Activated T-cell treated with anti-CD3 and anti-CD28 coated beads for 48 hours (primary cell): Measurements from ENCODE around the gene WDR93.
A peak's percentile ranks its signal among the peaks of the same experiment; 100 is the strongest.

Experiments used
- DNase-seq: peaks from one replicate; pipeline ENCODE4 v3.0.0-alpha.2; 2020; ENCODE audit warnings: low read depth

Gene WDR93

GRCh38 chr15:89749526-89749925 is 58.9 kb downstream of the WDR93 start:
- DNase-seq: no peak

DNA sequence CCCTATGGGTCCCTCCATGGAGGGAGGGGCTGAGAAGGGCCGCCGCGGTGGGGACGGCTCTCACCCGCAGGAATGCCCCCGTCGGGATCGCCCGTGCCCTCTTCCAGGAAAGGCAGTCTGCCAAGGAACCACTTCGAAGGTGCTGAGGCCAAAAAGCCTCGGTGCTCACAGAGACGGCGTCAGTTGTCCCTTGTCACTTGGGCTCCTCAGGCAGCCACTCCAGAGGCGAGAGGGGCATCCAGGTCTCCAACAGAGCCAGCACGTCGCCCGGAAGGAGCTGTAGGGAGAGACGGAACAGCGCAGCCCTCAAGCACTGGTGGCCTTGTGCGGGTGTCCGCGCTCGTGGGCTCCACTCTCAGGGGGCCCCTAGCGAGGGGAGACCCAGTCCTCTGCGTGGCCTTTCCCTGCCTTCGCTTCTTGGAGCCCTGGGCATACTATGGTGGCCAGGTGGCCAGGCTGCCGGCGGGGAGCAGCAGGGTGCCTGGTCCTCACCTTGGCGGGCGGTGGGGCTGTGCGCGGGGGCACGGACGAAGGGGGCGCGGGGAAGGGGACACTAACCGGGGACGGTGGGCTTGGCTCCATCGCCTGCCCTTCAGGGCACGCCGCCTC is 59.4 kb downstream of the WDR93 start:
- DNase-seq: peak; percentile 12

DNA sequence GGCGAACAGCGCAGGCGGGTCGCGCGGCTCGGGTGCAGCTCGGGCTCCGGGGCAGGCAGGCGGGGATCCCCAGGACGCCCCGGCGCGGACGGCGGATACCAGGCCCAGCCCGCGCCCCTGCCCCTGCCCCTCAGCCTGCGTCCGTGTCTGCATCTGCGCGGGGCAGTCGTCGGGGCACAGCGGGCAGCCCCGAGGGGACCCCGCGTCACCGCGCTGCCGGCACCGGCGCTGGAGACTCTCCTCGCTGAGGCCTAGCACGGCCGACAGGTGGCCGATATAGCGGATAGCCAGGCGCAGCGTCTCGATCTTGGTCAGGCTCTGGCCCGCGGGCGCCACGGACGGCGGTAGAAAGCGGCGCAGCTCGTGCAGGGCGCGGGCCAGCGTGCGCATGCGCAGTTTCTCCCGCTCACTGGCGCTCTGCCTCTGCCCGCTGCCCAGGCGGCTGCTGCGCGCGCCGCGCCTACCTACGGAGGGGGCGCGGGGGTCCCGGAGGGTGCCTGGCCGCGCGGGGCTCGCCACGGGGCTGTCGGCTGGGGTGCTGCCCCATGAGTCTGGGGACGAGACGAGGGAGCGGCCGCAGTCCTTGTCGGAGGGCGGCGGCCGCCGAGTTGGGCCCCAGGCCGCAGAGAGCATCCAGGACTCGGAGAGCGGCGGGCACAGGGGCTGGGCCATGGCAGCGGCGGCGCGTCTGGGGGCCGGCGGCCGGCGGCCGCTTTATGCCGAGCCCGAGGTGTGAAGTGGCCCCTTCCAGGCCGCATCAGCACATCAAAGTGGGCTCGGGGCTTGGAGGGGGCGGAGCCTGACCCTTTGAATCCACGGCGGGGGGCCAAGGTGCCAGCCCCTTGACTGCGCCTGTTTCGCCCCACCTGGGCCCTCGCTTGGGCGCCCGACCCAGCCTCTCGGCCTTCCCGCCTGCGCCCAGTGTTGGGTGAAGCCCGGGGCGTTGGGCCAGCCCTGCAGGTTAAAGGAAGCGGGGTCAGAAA is 60.2 kb downstream of the WDR93 start, which contains the start of gene MESP1:
TSS of gene MESP1 (minus strand) at position 690 of the 983 bp plus-strand sequence. CDS start at position 672, 18 bp downstream.
- DNase-seq: peak; percentile 87

GRCh38 chr15:89751748-89752147 is 61.1 kb downstream of the WDR93 start:
- no peak for DNase-seq

- no peak for DNase-seq
These were observed 63.2 kb downstream of the WDR93 start for GRCh38 chr15:89753855-89754254.

GRCh38 chr15:89754361-89755154 is 63.9 kb downstream of the WDR93 start:
- DNase-seq: no peak

DNA sequence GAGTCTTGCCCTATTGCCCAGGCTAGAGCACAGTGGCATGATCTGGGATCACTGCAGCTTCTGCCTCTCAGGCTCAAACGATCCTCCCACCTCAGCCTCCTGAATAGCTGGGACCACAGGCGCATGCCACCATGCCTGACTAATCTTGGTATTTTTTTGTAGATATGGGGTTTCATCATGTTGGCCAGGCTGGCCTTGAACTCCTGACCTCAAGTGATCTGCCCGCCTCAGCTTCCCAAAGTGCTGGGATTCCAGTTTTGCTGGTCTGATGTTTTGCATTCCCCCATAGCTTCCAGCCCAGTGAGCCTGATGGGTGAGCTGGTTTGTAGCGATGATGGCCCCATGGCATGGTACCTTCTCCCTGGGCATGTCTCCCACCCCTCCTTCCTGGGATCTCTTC is 65.1 kb downstream of the WDR93 start:
- no peak for DNase-seq

DNA sequence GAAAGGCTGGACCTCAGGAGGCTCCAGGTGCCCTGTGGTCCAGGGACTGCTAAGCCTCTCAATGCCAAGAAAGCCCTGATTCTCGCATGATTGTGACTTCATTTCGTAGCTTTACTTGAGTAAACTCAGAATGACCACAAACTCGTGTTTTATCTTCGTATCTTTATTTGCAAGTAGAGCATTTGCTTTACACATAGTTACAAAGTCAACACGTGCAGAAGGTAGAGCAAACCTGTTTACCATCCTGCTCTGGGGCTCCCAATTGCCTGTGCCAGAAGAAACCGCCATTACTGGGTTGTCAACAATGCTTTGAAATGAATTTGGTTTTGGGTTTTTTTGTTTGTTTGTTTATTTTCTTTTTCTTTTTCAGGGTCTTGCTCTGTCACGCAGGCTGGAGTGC is 66.3 kb downstream of the WDR93 start:
- DNase-seq: no peak

GRCh38 chr15:89758283-89758682 is 67.7 kb downstream of the WDR93 start:
- no peak for DNase-seq

DNA sequence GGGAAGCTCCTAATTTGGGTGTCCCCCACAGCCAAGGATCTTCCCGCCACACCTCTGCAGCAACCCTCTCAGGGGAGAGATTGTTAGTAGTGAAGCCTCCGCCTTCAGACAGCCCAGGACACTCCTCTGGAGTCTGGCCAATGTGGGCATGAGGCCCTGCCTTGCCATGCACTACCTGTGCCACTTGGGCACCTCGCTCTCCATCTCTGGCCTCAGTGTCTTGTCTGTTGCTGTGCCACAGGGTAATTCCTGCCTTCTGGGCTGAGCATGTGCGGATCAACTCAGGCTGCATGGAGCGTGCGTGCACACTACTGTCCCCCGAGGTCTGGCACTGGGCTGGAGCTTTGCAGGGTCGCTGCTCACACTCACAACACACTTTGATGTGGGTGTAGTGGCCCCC is 68.4 kb downstream of the WDR93 start:
- DNase-seq: no peak

- DNase-seq: no peak
These were observed 69.2 kb downstream of the WDR93 start for GRCh38 chr15:89759835-89760234.

DNA sequence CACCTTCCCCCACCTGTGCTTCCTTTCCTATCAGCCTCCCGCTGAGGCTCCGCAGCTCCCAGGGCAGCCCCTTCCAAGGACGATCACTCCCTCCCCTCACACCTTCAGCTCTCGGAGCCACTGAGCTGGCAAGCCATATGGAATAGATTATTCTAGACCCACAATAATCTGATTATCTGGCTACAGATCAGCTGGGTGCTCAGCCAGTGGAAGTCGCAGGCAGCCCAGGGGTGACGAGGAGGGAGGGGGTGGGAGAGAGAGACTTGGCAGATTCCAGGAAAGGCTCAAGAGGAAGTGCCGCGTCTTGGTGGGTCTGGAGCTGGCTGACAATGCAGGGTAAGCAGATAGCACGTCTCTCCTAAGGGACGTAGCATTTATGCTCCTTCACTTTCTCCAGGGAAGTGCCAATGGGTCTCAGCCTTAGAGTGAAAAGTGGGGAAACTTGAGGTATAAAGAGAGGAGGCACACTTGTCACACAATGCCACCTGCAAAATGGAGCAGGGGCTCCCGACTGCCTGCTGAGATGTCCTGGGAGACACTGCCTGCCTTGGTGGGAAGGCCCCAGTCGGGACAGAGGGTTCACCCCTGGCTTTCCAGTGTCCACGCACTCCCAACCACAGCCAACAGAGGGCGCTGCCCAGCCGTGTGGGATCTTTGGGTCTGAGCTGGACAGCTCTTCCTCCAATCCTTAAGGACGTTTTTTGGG is 69.8 kb downstream of the WDR93 start:
- DNase-seq: peak; percentile 69

GRCh38 chr15:89761009-89761831 is 70.6 kb downstream of the WDR93 start:
- no peak for DNase-seq

- DNase-seq: no peak
These were observed 71.3 kb downstream of the WDR93 start for GRCh38 chr15:89761929-89762328.

GRCh38 chr15:89765694-89766093 is 75.1 kb downstream of the WDR93 start:
- DNase-seq: no peak

GRCh38 chr15:89766357-89767311 is 76.0 kb downstream of the WDR93 start:
- DNase-seq: no peak

DNA sequence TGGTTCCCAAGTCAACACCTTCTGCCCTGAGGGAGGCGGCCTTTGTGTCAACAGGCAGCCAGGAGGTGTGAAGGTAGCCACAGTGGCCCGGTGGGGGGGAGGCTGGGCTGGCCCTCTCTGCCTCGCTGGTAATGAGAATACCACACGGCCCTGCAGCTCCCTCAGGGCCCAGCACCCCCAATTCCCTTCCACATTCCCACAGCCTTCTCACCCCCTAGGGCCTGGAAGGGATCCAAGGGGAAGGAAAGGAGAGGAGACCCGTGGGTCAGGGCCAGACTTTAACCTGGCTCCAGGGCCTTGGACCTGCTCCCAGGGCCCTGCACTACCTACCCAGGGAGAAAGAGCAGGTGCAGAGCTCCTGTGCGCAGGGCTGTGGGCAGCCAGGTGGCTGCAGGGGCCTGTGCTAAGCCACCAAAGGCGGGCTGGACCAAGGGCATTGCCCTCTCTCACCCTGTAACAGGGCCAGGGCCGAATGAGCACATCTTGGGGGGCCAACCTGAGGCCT is 76.9 kb downstream of the WDR93 start:
- DNase-seq: no peak

GRCh38 chr15:89768071-89768500 is 77.5 kb downstream of the WDR93 start:
- no peak for DNase-seq

- no peak for DNase-seq
These were observed 78.8 kb downstream of the WDR93 start for GRCh38 chr15:89769366-89769765.
